Activated CD4-positive, CD25-positive, alpha-beta regulatory T cell treated with anti-CD3 and anti-CD28 coated beads, Interleukin-2, amount 50 U/mL, for 24 hours (primary cell): ENCODE results near the gene FOXRED1.
"Not testable (repeated sequence)": the region's sequence is repeated elsewhere in the genome, so short reads cannot be mapped to it uniquely, and the experiment has no call there.

Experiments used
- ATAC-seq, 2 donors: fragments of 150-1000 bp; cut with Tn5 transposase; one replicate each; pipeline ENCODE4 v1.10.0; 2021; ENCODE audit warnings: mild to moderate bottlenecking in 1 of 2, moderate library complexity in 1 of 2

FOXRED1 gene

GRCh38 chr11:126268708-126269579 lies at the start of gene FOXRED1, which contains the start of gene SRPRA:
TSS of gene FOXRED1 (plus strand) at chr11:126269154. CDS start at chr11:126269207, 53 bp downstream.
TSS of gene SRPRA (minus strand) at chr11:126268895. CDS start at chr11:126268804, 91 bp downstream.
- ATAC-seq: peak; percentile 99

DNA sequence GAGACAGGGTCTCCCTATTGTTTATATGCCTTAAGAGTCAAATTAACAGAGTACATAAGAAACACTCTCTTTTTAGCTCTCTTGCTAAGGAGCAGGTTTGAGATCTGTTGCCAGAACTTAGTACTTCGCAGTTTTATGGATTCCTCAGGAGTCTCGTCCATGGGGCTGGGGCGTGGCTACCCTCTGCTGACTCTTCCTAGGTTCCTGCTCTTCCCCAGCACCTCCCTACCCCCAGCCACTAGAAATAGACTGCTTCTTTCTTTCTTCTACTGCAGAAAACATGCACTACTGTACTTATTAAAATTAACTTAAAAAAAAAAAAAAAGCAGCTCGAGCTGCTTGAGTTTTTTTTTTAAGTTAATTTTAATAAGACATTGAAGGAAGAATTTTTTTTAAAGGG lies 49.4 kb upstream of the FOXRED1 start:
- ATAC-seq: no peak

GRCh38 chr11:126224647-126225294 lies 44.2 kb upstream of the FOXRED1 start:
- no peak for ATAC-seq

DNA sequence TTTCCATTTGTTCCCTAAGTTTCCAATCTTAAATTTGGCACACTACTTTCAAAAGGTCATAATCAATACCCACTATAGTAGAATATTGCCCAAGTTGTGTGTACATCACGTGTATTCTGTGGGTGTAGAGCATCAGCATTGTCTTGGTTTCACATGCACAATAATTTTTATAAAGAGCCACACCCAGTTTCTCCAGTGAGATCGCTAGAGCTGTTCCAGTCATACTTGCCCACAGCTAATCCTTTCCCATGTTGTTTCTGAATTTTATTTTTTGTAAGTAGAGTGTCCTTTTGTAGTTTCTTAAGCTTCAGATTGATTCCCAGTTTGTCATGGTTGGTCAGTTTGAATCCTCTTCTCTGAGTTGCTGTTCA lies 43.7 kb upstream of the FOXRED1 start:
- ATAC-seq: no peak

GRCh38 chr11:126226334-126227084 lies 42.4 kb upstream of the FOXRED1 start:
- no peak for ATAC-seq

DNA sequence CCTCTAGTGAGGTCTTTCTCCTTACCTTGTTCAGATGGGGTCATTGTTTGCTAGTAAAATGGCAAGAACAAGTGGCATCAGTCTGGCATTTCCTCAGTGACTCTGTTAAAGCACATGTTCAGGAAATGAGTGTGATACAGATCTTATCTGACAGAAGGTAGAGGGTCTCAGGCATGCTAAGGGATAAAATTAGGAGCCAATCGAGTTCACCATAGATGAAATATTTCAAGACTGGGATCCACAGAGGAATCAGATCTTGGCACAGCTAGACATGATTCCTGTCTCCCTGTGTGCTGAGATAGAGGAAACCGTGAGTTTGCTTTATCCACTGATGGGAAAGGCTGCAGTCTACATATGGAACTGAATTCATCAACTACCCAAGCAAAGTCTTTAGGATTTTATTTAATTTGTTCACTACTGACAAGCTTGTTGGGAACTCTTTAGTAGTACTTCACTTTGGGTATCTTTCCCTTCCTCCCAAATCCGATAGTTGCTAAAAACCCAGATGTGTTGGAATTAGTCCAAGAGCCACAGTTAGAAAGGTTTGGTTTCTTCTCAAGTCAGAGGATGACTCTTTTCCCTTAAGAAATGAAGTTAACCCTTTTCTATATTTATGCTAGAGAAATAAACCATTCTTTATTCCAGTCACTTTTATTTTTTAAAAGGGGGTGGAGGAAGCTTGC lies 39.0 kb upstream of the FOXRED1 start:
- ATAC-seq: no peak

DNA sequence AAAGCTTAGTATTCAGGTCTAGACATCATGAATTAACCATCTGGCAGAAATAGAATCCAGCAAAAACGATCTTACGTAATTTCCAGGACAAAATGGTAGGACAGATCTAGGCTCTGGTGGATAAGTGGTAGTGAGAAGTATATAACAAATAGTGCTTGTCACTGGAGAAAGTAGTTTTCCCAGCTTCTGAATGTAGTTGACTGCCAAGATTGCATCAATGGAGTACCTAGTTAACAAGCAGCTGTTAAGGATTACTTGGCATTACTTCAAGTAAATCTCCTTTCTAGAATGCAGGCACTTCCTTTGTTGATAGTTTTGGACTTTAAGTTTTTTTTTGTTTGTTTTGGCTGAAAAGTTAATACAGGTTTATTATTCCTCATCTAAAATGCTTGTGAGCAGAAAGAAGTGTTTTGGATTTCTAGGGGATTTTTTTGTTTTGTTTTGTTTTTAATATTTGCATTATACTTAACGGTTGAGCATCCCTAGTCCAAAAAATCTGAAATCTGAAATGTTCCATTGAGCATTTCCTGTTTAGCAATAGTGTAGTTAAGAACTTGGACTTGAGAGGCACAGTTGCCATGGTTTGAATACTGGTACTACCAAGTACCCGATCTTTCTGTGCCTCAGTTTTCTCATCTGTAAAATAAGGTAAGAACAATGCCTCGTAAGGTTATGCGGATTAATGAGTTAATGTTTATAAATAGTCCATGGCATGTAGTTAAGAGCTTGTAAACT lies 37.1 kb upstream of the FOXRED1 start:
- no peak for ATAC-seq

- no peak for ATAC-seq
Measured at GRCh38 chr11:126232683-126233082, 36.3 kb upstream of the FOXRED1 start.

DNA sequence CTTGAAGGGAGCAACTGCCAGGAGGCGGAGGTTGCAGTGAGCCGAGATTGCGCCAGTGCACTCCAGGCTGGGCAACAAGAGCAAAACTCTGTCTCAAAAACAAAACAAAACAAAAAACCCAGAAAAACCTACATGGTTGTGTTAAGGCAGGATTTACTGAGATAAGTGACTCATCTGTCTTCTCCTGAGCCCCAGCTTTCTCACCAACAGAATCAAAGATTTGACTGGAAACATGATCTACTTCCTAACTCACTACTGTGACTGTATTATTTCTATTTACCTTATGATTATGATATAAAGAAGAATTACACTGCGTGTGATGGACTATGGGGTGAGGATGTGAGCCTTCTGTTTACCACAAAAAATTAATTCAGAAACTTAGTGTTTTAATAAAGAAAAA lies 35.6 kb upstream of the FOXRED1 start:
- ATAC-seq: no peak

DNA sequence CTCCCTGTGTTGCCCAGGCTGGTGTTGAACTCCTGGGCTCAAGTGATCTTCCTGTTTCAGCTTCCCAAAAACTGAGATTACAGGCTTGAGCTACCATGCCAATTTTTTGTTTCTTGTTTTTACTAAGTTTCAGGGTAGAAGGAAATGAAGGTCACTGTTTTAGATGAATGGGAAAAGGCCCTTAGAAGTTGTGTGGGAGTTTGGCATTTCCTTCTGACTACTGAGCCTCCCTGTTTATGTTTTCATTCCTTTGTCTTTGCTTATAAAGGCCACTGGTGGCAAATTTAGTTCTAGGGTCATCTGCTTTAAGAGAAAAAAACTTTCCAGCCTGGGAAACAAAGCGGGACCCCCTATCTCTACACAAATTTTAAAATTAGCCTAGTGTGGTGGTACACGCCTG lies 22.3 kb upstream of the FOXRED1 start:
- ATAC-seq: no peak

DNA sequence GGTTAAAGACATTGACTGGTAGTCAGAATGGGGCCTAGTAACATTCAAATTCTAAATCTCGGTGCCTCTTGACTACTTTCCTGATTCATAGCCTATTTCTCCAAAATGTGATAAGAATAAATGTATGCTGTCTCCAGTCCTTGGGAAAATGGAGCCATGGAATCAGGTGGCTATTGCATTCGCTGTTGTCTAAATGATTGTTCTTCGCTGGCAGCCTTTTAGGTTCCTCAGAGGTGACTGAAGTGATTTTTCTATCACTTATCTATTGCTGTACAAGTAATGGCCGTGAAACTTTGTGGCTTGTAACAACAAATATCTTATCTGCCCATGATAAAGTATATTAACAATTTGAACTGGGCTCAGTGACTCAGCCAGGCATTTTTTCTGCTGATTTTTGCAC lies 15.7 kb upstream of the FOXRED1 start:
- no peak for ATAC-seq

GRCh38 chr11:126254819-126255218 lies 14.1 kb upstream of the FOXRED1 start:
- no peak for ATAC-seq

- not testable (repeated sequence) for ATAC-seq
Measured at GRCh38 chr11:126255507-126255906, 13.4 kb upstream of the FOXRED1 start.

DNA sequence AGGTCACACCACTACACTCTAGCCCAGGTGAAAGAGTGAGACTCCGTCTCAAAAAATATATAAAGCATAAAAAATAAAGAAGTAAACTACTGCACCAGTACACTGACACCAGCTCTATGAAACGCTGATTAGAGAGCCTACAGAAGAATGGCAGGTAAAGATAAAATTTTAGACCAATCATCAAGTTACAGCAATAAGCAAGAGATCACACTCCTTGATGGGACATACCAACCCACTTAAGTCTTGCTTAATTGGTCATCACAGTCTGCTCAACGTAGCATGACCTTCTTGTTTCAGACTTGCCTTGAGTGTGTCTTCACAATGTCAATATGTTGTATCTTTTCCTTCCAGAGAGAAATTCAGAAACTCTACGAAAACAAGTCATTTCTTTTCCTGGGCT lies 12.7 kb upstream of the FOXRED1 start:
- ATAC-seq: no peak

DNA sequence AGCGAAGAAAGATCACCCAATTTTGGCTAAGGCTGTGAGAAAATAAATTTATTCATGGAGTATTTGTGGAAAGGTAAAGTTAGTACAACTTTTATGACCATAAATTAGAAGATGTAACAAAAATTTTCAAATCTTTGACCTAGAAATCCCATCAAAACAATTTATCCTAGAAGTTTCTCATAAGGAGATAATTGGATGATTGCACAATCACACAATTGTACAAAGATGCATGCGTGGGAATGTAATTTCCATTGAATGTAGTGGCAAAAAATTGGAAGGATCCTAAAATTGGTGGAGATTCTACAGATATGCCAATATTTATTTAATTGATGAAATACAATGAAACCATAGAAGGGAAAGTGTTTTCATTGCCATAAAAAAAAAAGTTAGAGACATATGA lies 11.8 kb upstream of the FOXRED1 start:
- no peak for ATAC-seq

- ATAC-seq: no peak
Measured at GRCh38 chr11:126257764-126258163, 11.2 kb upstream of the FOXRED1 start.

DNA sequence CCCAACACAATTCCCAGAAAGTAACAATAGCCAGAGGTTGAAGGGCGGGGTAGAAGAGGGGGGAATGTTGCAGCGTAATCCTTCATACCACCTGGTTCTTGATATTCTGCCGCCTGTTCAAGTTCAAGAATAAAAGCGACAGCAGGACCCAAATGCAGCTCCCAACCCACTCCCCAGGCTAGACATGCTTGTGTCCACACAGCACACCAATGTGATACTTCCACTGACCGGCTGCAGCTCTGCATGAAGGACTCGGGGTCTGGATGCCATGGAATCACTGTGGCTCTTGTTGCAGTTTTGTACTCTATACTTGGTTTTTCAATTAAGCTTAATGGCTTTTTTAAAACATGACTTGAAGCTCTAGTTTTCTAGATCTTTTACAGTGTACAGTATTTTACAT lies 6.7 kb upstream of the FOXRED1 start:
- no peak for ATAC-seq

- no peak for ATAC-seq
Measured at GRCh38 chr11:126263489-126263888, 5.5 kb upstream of the FOXRED1 start.

DNA sequence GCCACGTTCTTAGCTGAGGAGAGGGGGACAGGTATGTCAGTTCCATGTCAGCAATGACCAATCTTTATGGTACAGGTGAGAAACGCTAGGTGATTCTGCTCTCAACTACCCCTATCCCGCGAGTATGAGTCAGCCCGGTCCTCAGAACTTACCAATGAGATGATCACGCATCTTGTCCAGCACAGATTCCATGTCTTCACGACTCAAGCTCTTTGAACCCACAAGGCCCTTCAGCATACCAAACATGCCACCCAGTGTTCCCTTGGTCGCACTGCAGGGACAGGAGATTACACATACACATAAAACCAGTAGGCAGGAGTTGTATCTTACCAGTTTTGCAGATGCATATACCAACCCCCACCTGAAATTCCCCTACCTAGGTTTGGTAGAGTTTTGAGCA lies 3.1 kb upstream of the FOXRED1 start:
- no peak for ATAC-seq

- no peak for ATAC-seq
Measured at GRCh38 chr11:126267650-126268049, 1.3 kb upstream of the FOXRED1 start.

DNA sequence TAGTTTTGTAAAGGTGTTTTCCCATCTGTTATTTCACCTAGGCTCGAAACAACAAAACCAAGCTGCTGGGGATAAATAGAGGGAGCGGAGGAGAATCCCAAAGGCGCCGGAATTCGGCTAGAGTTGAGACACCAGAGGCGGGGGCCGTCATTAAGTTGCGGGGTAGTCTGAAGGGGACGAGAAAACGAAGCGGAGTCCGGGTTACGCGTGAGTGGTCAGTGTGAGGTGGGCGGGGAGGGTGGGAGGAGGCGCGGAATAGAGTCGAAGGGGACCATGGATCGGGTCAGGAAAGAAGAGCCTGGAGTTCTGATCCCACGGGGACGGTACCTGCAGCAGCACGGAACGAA lies 620 bp upstream of the FOXRED1 start:
- ATAC-seq: no peak

DNA sequence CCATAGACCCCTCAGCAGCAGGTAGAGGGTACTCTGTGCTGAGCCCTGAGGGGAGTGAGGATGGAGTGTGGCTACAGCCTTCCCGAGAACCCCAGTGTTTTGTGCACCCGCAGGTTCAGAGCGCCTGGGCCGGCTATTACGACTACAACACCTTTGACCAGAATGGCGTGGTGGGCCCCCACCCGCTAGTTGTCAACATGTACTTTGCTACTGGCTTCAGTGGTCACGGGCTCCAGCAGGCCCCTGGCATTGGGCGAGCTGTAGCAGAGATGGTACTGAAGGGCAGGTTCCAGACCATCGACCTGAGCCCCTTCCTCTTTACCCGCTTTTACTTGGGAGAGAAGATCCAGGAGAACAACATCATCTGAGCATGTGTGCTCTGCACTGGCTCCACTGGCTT lies 8.4 kb downstream of the FOXRED1 start:
- ATAC-seq: no peak
